Renal cortex interstitium (tissue), 11 donors: ENCODE data around the gene FTSJ3. TPM values are rescaled to one million over a fixed set of nuclear protein-coding genes. Genes with fewer than 3 reads are reported as not detected.

Source experiments
- DNase-seq, 11 donors: peaks; one replicate each; pipeline ENCODE4 v3.0.0-alpha.2; 2013; ENCODE audit warnings: low read depth in 9 of 11, low spot score in 4 of 11; ENCODE audit errors: extremely low read depth in 1 of 11
- polyA plus RNA-seq, 3 donors: library from polyadenylated mRNA; unstranded; fragments of 120-200 nt; gene quantifications; one replicate each; pipeline ENCODE4 v1.2.1, GENCODE V29; 2013; ENCODE audit not compliant: insufficient read length in 3 of 3

Gene FTSJ3
- polyA plus RNA-seq, 3 donors, result 62.6 to 81.3 (median 68.4) TPM

- no peak for DNase-seq
These were observed 20.2 kb upstream of the FTSJ3 start for GRCh38 chr17:63847525-63848249.

- DNase-seq, result no peak
These were observed 18.0 kb upstream of the FTSJ3 start for GRCh38 chr17:63845509-63845908.

- no peak for DNase-seq
These were observed 16.6 kb upstream of the FTSJ3 start for GRCh38 chr17:63843910-63844677.

GRCh38 chr17:63843387-63843888 is 16.0 kb upstream of the FTSJ3 start:
- peak in 1 of 11 donors; percentile 26 for DNase-seq

GRCh38 chr17:63842540-63843386 is 15.3 kb upstream of the FTSJ3 start, which contains the start of gene SMARCD2:
Gene SMARCD2, minus strand, starts transcription at chr17:63842685. Its CDS starts 11 bp downstream, at chr17:63842674.
- DNase-seq, result peak; percentile 95 to 98 (median 97)

GRCh38 chr17:63842173-63842539 is 14.7 kb upstream of the FTSJ3 start:
- peak in 2 of 11 donors; percentile 33 to 38 for DNase-seq

GRCh38 chr17:63841350-63842172 is 14.1 kb upstream of the FTSJ3 start:
- peak in 2 of 11 donors; percentile 26 to 29 for DNase-seq

- DNase-seq, result no peak
These were observed 13.3 kb upstream of the FTSJ3 start for GRCh38 chr17:63840591-63841349.

GRCh38 chr17:63838631-63839171 is 11.2 kb upstream of the FTSJ3 start:
- DNase-seq, result peak in 3 of 11 donors; percentile 21 to 54 (median 49)

GRCh38 chr17:63837962-63838600 is 10.6 kb upstream of the FTSJ3 start:
- DNase-seq, result no peak

GRCh38 chr17:63837480-63837879 is 10.0 kb upstream of the FTSJ3 start:
- no peak for DNase-seq

GRCh38 chr17:63836811-63837210 is 9.3 kb upstream of the FTSJ3 start:
- no peak for DNase-seq

GRCh38 chr17:63835167-63835720 is 7.8 kb upstream of the FTSJ3 start:
- DNase-seq, result no peak

- peak in 3 of 11 donors; percentile 22 to 55 (median 28) for DNase-seq
These were observed 7.1 kb upstream of the FTSJ3 start for GRCh38 chr17:63834431-63835166.

GRCh38 chr17:63833741-63834373 is 6.4 kb upstream of the FTSJ3 start:
- no peak for DNase-seq
